ENCODE measurements around the gene SLC22A4.

The SLC22A4 gene

DNA sequence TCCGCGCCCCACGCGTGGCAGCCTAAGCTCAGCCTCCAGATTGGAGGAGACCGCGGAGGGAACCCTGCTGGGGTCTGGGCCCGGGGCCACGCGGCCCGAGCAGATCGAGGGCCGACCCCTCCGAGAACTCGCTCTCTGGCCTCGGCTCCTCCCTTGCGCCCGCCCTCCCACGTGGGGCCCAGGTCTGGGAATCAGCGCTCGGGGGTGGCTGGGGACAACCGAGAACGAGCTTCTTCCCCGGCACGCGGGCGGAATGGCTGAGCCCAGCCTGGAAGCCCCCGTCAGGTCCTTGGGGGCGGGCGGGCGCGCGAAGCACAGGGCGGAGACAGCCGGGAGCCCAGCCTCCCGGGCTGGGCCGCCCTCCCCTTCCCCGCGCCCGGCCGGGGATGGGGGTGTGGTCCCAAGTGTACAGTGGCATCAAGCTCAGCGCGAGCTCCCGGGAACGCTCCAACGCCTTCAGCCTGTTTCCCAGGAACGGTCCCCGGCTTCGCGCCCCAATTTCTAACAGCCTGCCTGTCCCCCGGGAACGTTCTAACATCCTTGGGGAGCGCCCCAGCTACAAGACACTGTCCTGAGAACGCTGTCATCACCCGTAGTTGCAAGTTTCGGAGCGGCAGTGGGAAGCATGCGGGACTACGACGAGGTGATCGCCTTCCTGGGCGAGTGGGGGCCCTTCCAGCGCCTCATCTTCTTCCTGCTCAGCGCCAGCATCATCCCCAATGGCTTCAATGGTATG, at the start of gene SLC22A4:
SLC22A4 (plus strand) TSS at position 403 of the 736 bp plus-strand sequence; CDS start at position 626, 223 bp downstream.
- DNase-seq: no peak

DNA sequence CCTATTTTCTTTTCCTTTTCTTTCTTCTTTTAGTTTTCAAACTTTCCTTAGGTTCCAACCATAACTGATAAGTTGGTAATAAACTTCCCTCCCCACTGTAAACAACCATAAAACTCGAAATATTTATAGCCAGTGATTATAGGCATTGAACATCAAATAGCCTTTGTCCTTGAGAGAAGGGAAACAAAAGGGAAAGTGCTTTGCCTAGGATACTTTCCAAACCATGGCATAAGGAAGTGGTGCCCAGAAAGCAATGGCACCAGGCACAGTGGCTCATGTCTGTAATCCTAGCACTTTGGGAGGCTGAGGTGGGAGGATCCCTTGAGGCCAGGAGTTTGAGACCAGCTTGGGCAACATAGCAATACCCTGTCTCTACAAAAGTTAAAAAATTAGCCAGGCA, 48.6 kb upstream of the SLC22A4 start:
- DNase-seq: no peak

DNA sequence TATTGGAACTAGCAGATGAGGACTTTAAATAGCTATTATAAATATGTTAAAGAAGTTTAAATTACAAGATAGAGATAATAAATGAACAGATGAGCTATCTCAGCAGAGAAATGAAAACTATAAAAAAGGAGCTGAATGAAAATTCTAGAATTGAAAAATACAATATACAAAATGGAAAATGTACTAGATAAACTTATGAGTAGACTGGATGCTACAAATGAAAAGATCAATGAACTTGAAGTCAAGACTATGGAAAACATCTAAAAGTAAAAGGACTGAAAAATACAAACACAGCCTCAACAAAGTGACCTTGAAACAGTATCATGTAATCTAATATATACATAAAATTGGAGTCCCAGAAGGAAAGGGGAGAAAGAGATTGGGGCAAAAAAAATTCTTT, 47.4 kb upstream of the SLC22A4 start:
- DNase-seq: no peak

DNA sequence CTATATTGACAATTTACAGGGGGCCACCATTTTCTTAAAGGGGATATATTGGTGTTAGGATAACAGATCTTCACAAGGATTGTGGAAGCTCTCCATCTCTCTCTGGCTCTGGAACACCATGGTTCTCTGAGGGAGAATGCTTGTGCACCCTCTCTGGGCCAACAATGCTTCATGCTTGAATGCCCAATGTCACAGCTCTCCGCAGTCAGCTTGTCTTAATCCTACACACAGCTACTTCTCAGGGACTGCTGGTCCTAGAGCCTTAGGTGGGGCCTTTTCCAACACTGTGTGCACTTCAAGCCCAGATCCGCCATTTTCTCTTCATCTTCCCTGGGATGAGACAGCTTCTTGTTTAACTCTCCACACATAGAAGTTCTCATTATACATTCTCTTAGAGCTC, 43.6 kb upstream of the SLC22A4 start:
- no peak for DNase-seq

GRCh38 chr5:132251220-132251725, 42.9 kb upstream of the SLC22A4 start:
- peak; percentile 44 for DNase-seq

- DNase-seq: no peak
These were observed 41.2 kb upstream of the SLC22A4 start for GRCh38 chr5:132253008-132253441.

- peak; percentile 52 for DNase-seq
These were observed 40.5 kb upstream of the SLC22A4 start for GRCh38 chr5:132253452-132254320.

DNA sequence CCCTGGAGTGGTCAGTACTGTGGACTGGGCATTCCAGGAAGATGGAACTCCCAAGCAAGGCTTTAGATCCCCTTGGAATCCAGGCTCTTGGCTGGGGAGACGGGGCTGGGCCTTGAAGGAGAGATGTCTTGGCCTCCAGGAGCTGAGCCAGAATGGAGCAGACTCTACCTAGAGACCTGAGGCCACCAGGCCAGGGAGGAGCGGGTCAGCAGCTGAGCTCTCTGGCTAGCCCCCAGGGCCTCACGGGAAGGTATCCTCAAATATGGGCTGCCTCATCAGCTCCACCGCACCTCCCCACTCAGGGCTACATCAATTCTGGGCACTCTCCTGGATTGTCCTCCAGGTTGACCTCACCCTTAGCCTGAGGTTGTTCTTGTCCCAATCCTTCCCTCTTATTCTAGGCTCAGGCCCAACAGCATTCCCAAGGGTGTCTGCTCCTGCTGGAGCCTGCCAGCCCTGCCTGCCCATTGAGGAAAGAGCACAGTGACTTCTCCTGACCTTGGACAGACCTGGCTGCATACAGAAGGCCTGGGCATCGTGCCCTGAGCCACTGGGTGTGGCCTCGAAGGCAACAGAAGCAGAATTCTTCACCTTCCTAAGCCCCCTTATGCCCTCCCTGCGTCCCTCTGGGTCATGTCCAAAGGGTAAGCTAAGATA, 39.7 kb upstream of the SLC22A4 start:
- DNase-seq: peak; percentile 38

GRCh38 chr5:132256086-132256782, 38.0 kb upstream of the SLC22A4 start:
- DNase-seq: peak; percentile 53

- no peak for DNase-seq
These were observed 37.4 kb upstream of the SLC22A4 start for GRCh38 chr5:132256783-132257130.

- DNase-seq: peak; percentile 59
These were observed 36.8 kb upstream of the SLC22A4 start, which contains the start of gene PDLIM4 for GRCh38 chr5:132257131-132258101. Gene PDLIM4 (plus strand): TSS chr5:132257696. CDS start chr5:132257735, 39 bp downstream.

GRCh38 chr5:132258102-132259068, 35.8 kb upstream of the SLC22A4 start:
- peak; percentile 58 for DNase-seq

DNA sequence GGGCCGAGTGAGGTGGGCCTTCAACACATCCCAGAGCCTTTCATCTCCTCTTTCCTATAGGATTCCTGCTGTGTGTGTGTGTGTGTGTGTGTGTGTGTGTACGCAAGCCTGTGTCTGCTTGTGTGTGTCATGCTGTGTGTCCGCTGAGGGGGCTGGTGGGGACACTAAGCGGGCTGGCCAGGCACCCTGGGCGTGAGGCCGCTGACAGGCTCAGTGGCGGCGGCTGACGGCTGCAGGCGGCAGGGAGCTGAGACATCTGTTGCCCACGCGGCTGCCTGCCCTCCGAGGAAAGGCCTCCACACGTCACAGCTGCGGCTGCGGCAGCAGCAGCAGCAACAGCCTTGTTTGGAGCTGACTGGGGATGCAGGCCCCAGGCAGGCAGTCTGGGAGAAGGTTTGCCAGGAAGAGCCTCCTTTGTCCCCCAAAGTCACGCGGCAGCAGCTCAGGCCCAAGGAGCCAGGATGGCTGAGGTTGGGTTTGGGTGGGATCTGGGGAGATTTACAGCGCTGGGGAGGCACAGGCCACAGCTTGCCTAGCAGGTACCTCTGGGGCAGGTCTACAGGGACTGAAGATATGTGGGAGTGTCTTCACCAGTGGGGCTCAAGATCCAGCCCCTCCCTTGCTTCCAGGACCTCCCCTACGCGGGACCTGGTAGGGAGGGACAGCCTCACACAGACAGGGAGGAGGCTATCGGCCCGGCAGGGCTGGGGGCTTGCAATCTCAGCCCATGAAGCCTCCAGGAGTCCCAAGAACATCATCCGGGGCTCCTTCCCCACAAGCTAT, 34.9 kb upstream of the SLC22A4 start:
- peak; percentile 56 for DNase-seq

DNA sequence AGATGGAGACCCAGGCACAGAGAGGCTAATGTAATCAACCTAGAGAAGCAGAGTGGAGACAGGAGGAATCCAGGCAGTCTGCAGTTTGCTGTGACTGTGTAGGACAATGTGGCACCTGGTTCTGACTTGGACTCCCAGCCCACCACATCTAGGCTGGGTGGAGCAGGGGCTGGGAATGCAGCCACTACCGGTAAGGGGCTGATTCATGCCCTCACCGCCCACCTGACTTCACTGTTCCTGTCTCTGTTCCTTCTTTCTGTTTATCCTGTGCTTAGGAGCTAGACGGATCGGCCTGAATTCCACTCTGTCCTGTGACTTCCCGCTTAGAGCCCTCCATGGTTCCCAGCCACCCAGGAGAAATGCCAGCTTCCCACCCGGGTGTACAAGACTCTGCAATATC, 34.1 kb upstream of the SLC22A4 start:
- DNase-seq: peak; percentile 62

DNA sequence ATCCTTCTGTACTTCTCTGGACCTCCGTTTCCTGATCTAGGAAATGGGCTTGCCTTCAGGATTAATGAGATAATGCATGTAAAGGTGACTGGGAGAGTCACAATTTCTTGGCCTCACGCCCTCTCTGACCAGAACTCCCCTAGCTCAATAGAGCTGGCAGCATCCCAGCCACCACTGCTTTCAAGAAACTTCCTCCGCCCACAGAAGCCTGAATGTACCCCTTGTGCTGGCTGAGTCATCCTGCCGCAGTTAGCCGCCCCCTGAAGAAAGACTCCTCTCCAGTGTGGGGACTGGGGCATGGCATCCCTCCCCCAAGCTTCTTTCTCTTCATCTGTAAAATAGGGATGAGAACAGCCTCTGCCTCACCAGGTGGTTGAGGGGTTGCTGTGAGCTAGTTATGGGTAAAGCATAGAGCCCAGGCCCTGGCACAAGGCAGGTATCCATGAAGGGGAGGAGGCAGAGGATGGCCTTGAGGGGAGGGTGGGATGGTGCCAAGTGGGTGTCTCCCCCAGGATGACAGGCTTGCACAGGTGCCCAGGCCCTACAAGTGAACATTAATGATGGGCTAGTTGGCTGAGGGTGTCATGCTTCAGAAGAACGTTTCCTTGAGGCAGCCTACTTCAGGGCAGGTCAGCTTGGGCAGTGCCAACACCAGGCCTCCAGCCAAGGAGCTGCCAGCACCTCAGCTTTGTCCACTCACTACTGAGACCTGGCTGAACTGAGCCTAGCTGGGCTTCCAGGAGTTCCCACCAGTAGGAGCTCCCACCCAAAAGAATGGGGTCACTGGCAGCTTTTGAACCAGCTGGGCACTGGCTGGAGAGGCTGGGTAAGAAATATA, 33.3 kb upstream of the SLC22A4 start:
- DNase-seq: peak; percentile 80

DNA sequence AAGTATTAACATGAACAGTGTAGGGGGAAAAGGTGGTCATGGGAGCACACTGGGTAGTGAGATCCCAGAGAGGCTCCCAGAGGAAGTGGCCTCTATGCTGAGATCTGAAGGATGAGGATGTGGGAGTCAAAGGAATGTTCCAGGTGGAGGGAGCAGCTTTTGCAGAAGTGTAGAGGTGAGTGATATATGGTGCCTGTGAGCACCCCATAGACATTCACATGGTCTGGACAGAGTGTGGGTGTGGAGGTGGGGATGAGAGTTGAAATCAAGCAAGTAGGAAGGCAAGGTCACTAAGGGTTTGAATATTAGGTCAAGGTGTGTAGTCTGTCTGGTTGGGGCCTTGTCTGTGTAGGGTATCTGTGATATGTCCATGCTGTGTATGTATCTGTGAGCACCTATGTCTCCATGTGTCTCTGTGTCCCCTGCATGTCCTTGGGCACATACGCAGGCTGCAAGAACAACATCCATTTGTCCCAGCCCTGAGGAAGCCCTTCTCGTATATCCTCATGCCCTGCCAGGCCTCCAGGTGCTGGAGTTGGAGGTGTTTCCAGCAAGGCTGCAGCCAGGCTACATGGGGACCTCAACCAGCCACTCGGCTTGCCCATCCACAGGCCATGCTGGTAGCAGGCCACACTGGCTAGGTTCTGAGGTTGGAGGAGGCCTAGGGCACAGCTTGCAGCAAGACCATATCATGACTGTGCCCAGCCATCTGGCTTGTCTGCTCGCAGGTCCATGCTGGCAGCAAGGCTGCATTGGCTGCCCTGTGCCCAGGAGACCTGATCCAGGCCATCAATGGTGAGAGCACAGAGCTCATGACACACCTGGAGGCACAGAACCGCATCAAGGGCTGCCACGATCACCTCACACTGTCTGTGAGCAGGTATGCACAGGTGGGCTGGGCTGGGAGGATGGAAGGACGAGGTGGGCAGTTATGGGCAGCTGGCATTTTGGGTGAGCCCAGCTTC, 32.0 kb upstream of the SLC22A4 start:
- DNase-seq: peak; percentile 61
